ENCODE measurements around the gene SFXN3. TPM values are rescaled to one million over a fixed set of nuclear protein-coding genes. Genes with fewer than 3 reads are reported as not detected.

The SFXN3 gene
- total and polyA plus RNA-seq, 2 of the 13 experiments (the other 11 are each of a cell fraction or from before 2014, with no cell fraction given), result 16.8 to 71.5 TPM

GRCh38 chr10:101050208-101051069, 19.4 kb downstream of the SFXN3 start (continued):
- TF ChIP-seq GABPB1 (CRISPR knock-in tag; IDR thresholded peaks at IDR 0.05), result peak; percentile 57
- TF ChIP-seq EP300 (IDR thresholded peaks at IDR 0.05; ENCODE audit: low read depth in 2 of 2, low read length in 2 of 2), result 0 out of 4 replicates have a peak, but pooled peaks of 1 of the 2 experiments have one; percentile 7
- no peak for TF ChIP-seq EP300 (CRISPR knock-in tag; IDR thresholded peaks at IDR 0.05; ENCODE audit: borderline replicate concordance)
- TF ChIP-seq ZBTB3 (CRISPR knock-in tag; IDR thresholded peaks at IDR 0.05; ENCODE audit: borderline replicate concordance, low read depth), result no peak
- TF ChIP-seq TARDBP (CRISPR knock-in tag; IDR thresholded peaks at IDR 0.05), result 0 out of 2 replicates have a peak, but pooled peaks have one; percentile 36
- no peak for TF ChIP-seq ATM (IDR thresholded peaks at IDR 0.05; ENCODE audit: borderline replicate concordance)
- peak; percentile 96 for TF ChIP-seq ZNF142 (CRISPR knock-in tag; IDR thresholded peaks at IDR 0.05)
- no peak for TF ChIP-seq TCF7L2 (IDR thresholded peaks at IDR 0.05; ENCODE audit: low read depth, low read length)
- TF ChIP-seq HES4 (CRISPR knock-in tag; IDR thresholded peaks at IDR 0.05; ENCODE audit: borderline replicate concordance), result no peak
- TF ChIP-seq FOXO1 (CRISPR knock-in tag; IDR thresholded peaks at IDR 0.05), result no peak
- no peak for TF ChIP-seq ZNF350 (CRISPR knock-in tag; IDR thresholded peaks at IDR 0.05; ENCODE audit: borderline replicate concordance, low read depth)
- TF ChIP-seq ZSCAN20 (CRISPR knock-in tag; IDR thresholded peaks at IDR 0.05; ENCODE audit: borderline replicate concordance), result peak; percentile 44; the same call in 1 of the 2 replicates
- peak; percentile 58; the same call in 1 of the 2 replicates for TF ChIP-seq KDM2A (CRISPR knock-in tag; IDR thresholded peaks at IDR 0.05; ENCODE audit: borderline replicate concordance, low read depth)
- TF ChIP-seq ZNF644 (CRISPR knock-in tag; IDR thresholded peaks at IDR 0.05; ENCODE audit: low read depth), result no peak
- no peak for TF ChIP-seq ZNF781 (CRISPR knock-in tag; IDR thresholded peaks at IDR 0.05; ENCODE audit: borderline replicate concordance, not compliant biosample characterization)
- no peak for TF ChIP-seq HIC2 (CRISPR knock-in tag; IDR thresholded peaks at IDR 0.05; ENCODE audit: low read depth)
- no peak for TF ChIP-seq ZNF17 (CRISPR knock-in tag; IDR thresholded peaks at IDR 0.05)
- peak; percentile 84 for TF ChIP-seq CTCF (CRISPR knock-in tag; IDR thresholded peaks at IDR 0.05)
- TF ChIP-seq ZNF558 (CRISPR knock-in tag; IDR thresholded peaks at IDR 0.05; ENCODE audit: borderline replicate concordance), result no peak
